Retinal pigment epithelial cell (primary cell): ENCODE data around the gene MYF5.

Experiments used
- DNase-seq: peaks from one replicate; pipeline ENCODE4 v3.0.0-alpha.2; 2010; ENCODE audit warnings: low read depth
- H3K4me3 ChIP-seq: 2 replicates; pipeline ENCODE4 v1.5.1; 2011; ENCODE audit warnings: mild to moderate bottlenecking, low read length, control low read depth, moderate library complexity
- TF ChIP-seq, protein P1 (sequence below): conservative IDR thresholded peaks from 2 replicates; pipeline ENCODE4 v1.5.1; 2011; ENCODE audit warnings: low read depth, low read length, control low read depth, inconsistent platforms

Gene MYF5

DNA sequence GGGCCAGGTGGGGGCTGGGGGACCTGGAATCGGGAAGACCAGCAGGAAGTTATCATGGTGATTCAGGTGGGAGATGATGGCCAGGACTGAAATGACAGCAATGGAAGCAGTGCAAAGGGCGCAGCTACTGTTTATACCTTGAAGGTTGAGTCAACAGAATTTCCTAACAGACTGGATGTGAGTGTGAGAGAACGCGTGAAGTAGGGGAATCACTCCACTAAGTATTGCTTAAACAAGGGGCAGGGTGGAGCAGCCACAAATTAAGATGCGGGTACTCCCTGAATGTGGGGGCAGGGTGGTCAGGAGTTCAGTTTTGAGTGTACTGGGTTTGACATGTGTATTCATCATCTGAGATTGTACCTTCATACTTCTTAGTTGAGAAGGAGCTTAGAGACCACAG is 45.1 kb downstream of the MYF5 start:
- TF ChIP-seq, protein P1, sequence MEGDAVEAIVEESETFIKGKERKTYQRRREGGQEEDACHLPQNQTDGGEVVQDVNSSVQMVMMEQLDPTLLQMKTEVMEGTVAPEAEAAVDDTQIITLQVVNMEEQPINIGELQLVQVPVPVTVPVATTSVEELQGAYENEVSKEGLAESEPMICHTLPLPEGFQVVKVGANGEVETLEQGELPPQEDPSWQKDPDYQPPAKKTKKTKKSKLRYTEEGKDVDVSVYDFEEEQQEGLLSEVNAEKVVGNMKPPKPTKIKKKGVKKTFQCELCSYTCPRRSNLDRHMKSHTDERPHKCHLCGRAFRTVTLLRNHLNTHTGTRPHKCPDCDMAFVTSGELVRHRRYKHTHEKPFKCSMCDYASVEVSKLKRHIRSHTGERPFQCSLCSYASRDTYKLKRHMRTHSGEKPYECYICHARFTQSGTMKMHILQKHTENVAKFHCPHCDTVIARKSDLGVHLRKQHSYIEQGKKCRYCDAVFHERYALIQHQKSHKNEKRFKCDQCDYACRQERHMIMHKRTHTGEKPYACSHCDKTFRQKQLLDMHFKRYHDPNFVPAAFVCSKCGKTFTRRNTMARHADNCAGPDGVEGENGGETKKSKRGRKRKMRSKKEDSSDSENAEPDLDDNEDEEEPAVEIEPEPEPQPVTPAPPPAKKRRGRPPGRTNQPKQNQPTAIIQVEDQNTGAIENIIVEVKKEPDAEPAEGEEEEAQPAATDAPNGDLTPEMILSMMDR: no peak
- no peak overlapping the region for H3K4me3 ChIP-seq
- DNase-seq: no peak

DNA sequence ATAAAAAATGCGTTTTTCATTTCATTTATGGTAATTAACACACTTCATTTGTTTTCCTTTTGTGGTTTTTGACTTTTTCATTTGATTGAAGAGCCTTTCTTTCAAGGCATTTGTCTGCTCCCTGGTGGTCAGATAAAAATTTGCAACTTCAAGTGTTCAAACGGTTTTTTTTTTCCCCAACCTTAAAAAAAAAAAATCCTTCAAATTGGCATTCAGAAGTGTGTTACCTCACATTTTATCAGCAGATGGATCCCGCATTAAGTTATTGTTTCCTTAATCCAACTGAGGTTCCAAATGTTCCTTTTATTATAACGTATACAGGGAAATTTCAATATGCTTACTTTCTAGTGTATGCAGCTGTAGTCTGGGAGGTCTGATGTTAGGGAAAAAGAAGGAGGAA is 47.2 kb downstream of the MYF5 start:
- H3K4me3 ChIP-seq: no peak overlapping the region
- no peak for DNase-seq

GRCh38 chr12:80766210-80766609 is 49.5 kb downstream of the MYF5 start:
- H3K4me3 ChIP-seq: no peak overlapping the region
- no peak for DNase-seq
- TF ChIP-seq, protein P1: no peak

More for the DNA sequence above, 47.2 kb downstream of the MYF5 start:
- TF ChIP-seq, protein P1: peak; percentile 66

GRCh38 chr12:80766897-80767296 is 50.2 kb downstream of the MYF5 start:
- TF ChIP-seq, protein P1: no peak
- DNase-seq: no peak
- H3K4me3 ChIP-seq: no peak overlapping the region
